Measurements from ENCODE around the gene PHF19.

PHF19 gene

GRCh38 chr9:120894321-120895148 lies 17.5 kb upstream of the PHF19 start:
- Histone ChIP-seq H3K27me3 (ENCODE audit: control insufficient read depth, low read length) (no peaks in the 10 kb centered on the region), H3F3A (ENCODE audit: control insufficient read depth, insufficient read depth) (peaks cover 47% of the 10 kb centered on the region), H4K20me1 (ENCODE audit: control insufficient read depth, insufficient read depth, low read depth, low read length) (no peaks in the 10 kb centered on the region), H3K36me3 (ENCODE audit: control insufficient read depth, low read length) (peaks cover 6% of the 10 kb centered on the region; the same call in 1 of the 2 replicates), H3K9me2 (replicated peaks; ENCODE audit: control insufficient read depth, low read length) (no peaks in the 10 kb centered on the region), H3K4me2 (ENCODE audit: low read length) (peak overlapping the region; percentile 92; the same call in 1 of the 2 replicates), H3K9me3 (ENCODE audit: control insufficient read depth, insufficient read depth, low read length) (no peaks in the 10 kb centered on the region), H3K79me2 (ENCODE audit: control insufficient read depth, low read length) (no peaks in the 10 kb centered on the region), H3K27ac (ENCODE audit: low read depth, low read length) (peak overlapping the region; percentile 100), H3K4me1 (ENCODE audit: control insufficient read depth, low read length) (peaks cover 94% of the 10 kb centered on the region), H3K4me3 (ENCODE audit: low read length) (no peak overlapping the region)
- TF ChIP-seq EZH2phosphoT487 (IDR thresholded peaks at IDR 0.05; ENCODE audit: borderline replicate concordance, low read length) (no peak), CTCF (IDR thresholded peaks at IDR 0.05; ENCODE audit: low read depth, low read length, poor library complexity, severe bottlenecking) (no peak)

GRCh38 chr9:120893611-120894307 lies 16.8 kb upstream of the PHF19 start:
- peak overlapping the region; percentile 44 for H3K4me3 ChIP-seq (ENCODE audit: low read length)
- H3K79me2 ChIP-seq (ENCODE audit: control insufficient read depth, low read length) = no peaks in the 10 kb centered on the region
- H3K36me3 ChIP-seq (ENCODE audit: control insufficient read depth, low read length) = peaks cover 6% of the 10 kb centered on the region; the same call in 1 of the 2 replicates
- TF ChIP-seq EZH2phosphoT487 (IDR thresholded peaks at IDR 0.05; ENCODE audit: borderline replicate concordance, low read length) = no peak
- no peaks in the 10 kb centered on the region for H4K20me1 ChIP-seq (ENCODE audit: control insufficient read depth, insufficient read depth, low read depth, low read length)
- no peaks in the 10 kb centered on the region for H3K9me3 ChIP-seq (ENCODE audit: control insufficient read depth, insufficient read depth, low read length)
- peaks cover 97% of the 10 kb centered on the region for H3K4me1 ChIP-seq (ENCODE audit: control insufficient read depth, low read length)
- peaks cover 47% of the 10 kb centered on the region for H3F3A ChIP-seq (ENCODE audit: control insufficient read depth, insufficient read depth)
- no peaks in the 10 kb centered on the region for H3K27me3 ChIP-seq (ENCODE audit: control insufficient read depth, low read length)
- H3K4me2 ChIP-seq (ENCODE audit: low read length) = peak overlapping the region; percentile 92
- H3K27ac ChIP-seq (ENCODE audit: low read depth, low read length) = peak overlapping the region; percentile 100
- H3K9me2 ChIP-seq (replicated peaks; ENCODE audit: control insufficient read depth, low read length) = no peaks in the 10 kb centered on the region

GRCh38 chr9:120892748-120893610 lies 16.0 kb upstream of the PHF19 start:
- Histone ChIP-seq H3K9me2 (replicated peaks; ENCODE audit: control insufficient read depth, low read length) (no peaks in the 10 kb centered on the region), H3K4me1 (ENCODE audit: control insufficient read depth, low read length) (peaks cover 96% of the 10 kb centered on the region), H3K79me2 (ENCODE audit: control insufficient read depth, low read length) (no peaks in the 10 kb centered on the region), H3F3A (ENCODE audit: control insufficient read depth, insufficient read depth) (peaks cover 47% of the 10 kb centered on the region), H4K20me1 (ENCODE audit: control insufficient read depth, insufficient read depth, low read depth, low read length) (no peaks in the 10 kb centered on the region), H3K9me3 (ENCODE audit: control insufficient read depth, insufficient read depth, low read length) (no peaks in the 10 kb centered on the region), H3K27ac (ENCODE audit: low read depth, low read length) (peak overlapping the region; percentile 100), H3K36me3 (ENCODE audit: control insufficient read depth, low read length) (peaks cover 6% of the 10 kb centered on the region; the same call in 1 of the 2 replicates), H3K27me3 (ENCODE audit: control insufficient read depth, low read length) (no peaks in the 10 kb centered on the region), H3K4me2 (ENCODE audit: low read length) (peak overlapping the region; percentile 92), H3K4me3 (ENCODE audit: low read length) (peak overlapping the region; percentile 44)
- no peak for TF ChIP-seq CTCF (IDR thresholded peaks at IDR 0.05; ENCODE audit: low read depth, low read length, poor library complexity, severe bottlenecking)
- TF ChIP-seq EZH2phosphoT487 (IDR thresholded peaks at IDR 0.05; ENCODE audit: borderline replicate concordance, low read length) = no peak

Data from DOHH2 (cell line).